Neural cell (in vitro differentiated cells): ENCODE measurements around the gene NINL. TPM values are rescaled to one million over a fixed set of nuclear protein-coding genes. Genes with fewer than 3 reads are reported as not detected.

Source experiments
- H2AFZ ChIP-seq: fragments of 200-600, 300-800 bp; sonication (generic), shearing (Covaris generic); 2 replicates; pipeline ENCODE4 v1.6.0; 2014; ENCODE audit warnings: low read depth, mild to moderate bottlenecking, antibody characterized with exemption, low read length, moderate library complexity
- H3F3A ChIP-seq: fragments of 200-600 bp; shearing (Covaris generic); 2 replicates; pipeline ENCODE4 v1.6.1; 2016; ENCODE audit warnings: mild to moderate bottlenecking, moderate library complexity, mixed read lengths, antibody characterized with exemption, low read length; ENCODE audit not compliant: insufficient read depth, poor library complexity, severe bottlenecking
- H3K27ac ChIP-seq: fragments of 200-600, 300-800 bp; sonication (generic), shearing (Covaris generic); 2 replicates; pipeline ENCODE4 v1.5.1; 2014; ENCODE audit warnings: mild to moderate bottlenecking, low read length, moderate library complexity
- H3K27me3 ChIP-seq: fragments of 300-800, 200-600 bp; sonication (generic), shearing (Covaris generic); 2 replicates; pipeline ENCODE4 v1.6.0; 2014; ENCODE audit warnings: mild to moderate bottlenecking, low read depth, low read length, moderate library complexity; ENCODE audit not compliant: insufficient read depth
- H3K36me3 ChIP-seq: fragments of 300-800, 200-600 bp; sonication (generic), shearing (Covaris generic); 2 replicates; pipeline ENCODE4 v1.5.1; 2014; ENCODE audit warnings: mild to moderate bottlenecking, antibody characterized with exemption, low read length, moderate library complexity; ENCODE audit not compliant: insufficient read depth
- H3K4me2 ChIP-seq: fragments of 300-800, 200-600 bp; sonication (generic), shearing (Covaris generic); 2 replicates; pipeline ENCODE4 v1.6.0; 2014; ENCODE audit warnings: mild to moderate bottlenecking, low read length
- H3K4me3 ChIP-seq: fragments of 300-800, 200-600 bp; sonication (generic), shearing (Covaris generic); 2 replicates; pipeline ENCODE4 v1.5.1; 2014; ENCODE audit warnings: mild to moderate bottlenecking, low read length, moderate library complexity
- H3K79me2 ChIP-seq: fragments of 200-600 bp; shearing (Covaris generic); replicated peaks from 2 replicates; pipeline ENCODE4 v1.6.0; 2014; ENCODE audit warnings: mild to moderate bottlenecking, low read length, moderate library complexity; ENCODE audit not compliant: insufficient read depth
- H3K9ac ChIP-seq: fragments of 300-800, 200-600 bp; sonication (generic), shearing (Covaris generic); 2 replicates; pipeline ENCODE4 v1.6.1; 2016; ENCODE audit warnings: mild to moderate bottlenecking, low read length, mixed read lengths
- H3K9me2 ChIP-seq: fragments of 200-600 bp; shearing (Covaris generic); 2 replicates; pipeline ENCODE4 v1.6.1; 2016; ENCODE audit warnings: mild to moderate bottlenecking, low read length, mixed read lengths; ENCODE audit not compliant: insufficient read depth
- H3K9me3 ChIP-seq: fragments of 200-600, 300-800 bp; sonication (generic), shearing (Covaris generic); 2 replicates; pipeline ENCODE4 v1.6.1; 2016; ENCODE audit warnings: mild to moderate bottlenecking, mixed run types, low read length, moderate library complexity, mixed read lengths
- H4K20me1 ChIP-seq: fragments of 200-600 bp; shearing (Covaris generic); 2 replicates; pipeline ENCODE4 v1.6.1; 2016; ENCODE audit warnings: mild to moderate bottlenecking, mixed run types; ENCODE audit not compliant: insufficient read depth
- EP300 ChIP-seq: fragments of 450-650 bp; conservative IDR thresholded peaks from 2 replicates; pipeline ENCODE4 v1.6.1; 2014; ENCODE audit warnings: antibody characterized with exemption, mild to moderate bottlenecking, moderate library complexity; ENCODE audit not compliant: poor library complexity, severe bottlenecking
- EZH2 ChIP-seq: fragments of 200-600, 300-800 bp; shearing (Covaris generic), sonication (generic); IDR thresholded peaks from 2 replicates; pipeline ENCODE4 v1.6.1; 2014; ENCODE audit warnings: antibody characterized with exemption, low read length, borderline replicate concordance, mild to moderate bottlenecking; ENCODE audit not compliant: insufficient read depth, poor library complexity, severe bottlenecking
- MXI1 ChIP-seq: fragments of 450-650 bp; conservative IDR thresholded peaks from 2 replicates; pipeline ENCODE4 v1.6.1; 2014; ENCODE audit warnings: antibody characterized with exemption, mild to moderate bottlenecking; ENCODE audit not compliant: poor library complexity, severe bottlenecking
- POLR2AphosphoS5 ChIP-seq: IDR thresholded peaks from 2 replicates; pipeline ENCODE4 v1.6.1; 2012
- RAD21 ChIP-seq: fragments of 450-650 bp; conservative IDR thresholded peaks from 2 replicates; pipeline ENCODE4 v1.6.1; 2014; ENCODE audit warnings: antibody characterized with exemption, mild to moderate bottlenecking, moderate library complexity
- REST ChIP-seq: IDR thresholded peaks from 2 replicates; pipeline ENCODE4 v1.6.1; 2012; ENCODE audit warnings: borderline replicate concordance
- SMC3 ChIP-seq: fragments of 450-650 bp; conservative IDR thresholded peaks from 2 replicates; pipeline ENCODE4 v1.6.1; 2014; ENCODE audit warnings: antibody characterized with exemption, mild to moderate bottlenecking, moderate library complexity; ENCODE audit not compliant: poor library complexity
- TAF1 ChIP-seq: IDR thresholded peaks from 2 replicates; pipeline ENCODE4 v1.6.1; 2012; ENCODE audit warnings: low read depth
- polyA plus RNA-seq: library from polyadenylated mRNA; depleted of rRNA; stranded (reverse); fragments of >200 nt; gene quantifications from 2 replicates; pipeline ENCODE4 v1.2.3, GENCODE V29; 2014
- TF ChIP-seq, protein P1 (sequence below): fragments of 450-650 bp; IDR thresholded peaks from 2 replicates; pipeline ENCODE4 v1.5.1; 2014; ENCODE audit warnings: antibody characterized with exemption, mild to moderate bottlenecking, moderate library complexity; ENCODE audit not compliant: poor library complexity, severe bottlenecking

The NINL gene
- polyA plus RNA-seq, 1 donor from 2014 or later = 49.6 TPM

DNA sequence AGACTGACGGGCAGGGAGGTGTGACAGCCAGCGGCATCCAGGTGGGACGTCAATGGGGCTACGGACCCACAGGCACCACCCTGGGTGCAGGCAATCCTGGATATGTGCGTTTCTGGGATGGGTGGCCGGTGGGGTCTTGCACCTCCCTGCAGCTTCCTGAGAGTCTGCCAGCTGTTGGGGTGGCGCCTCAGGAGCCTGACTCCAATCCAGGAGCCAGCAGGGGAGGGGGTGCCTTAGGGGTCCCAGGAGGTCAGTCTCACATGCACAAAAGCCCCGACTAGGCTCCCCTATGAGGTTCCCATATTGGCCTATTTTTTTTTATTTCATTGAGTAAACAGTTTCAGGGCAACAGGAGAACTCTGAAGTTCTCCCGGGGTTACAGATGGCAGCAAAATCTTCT, 104.5 kb downstream of the NINL start:
- Histone ChIP-seq H3K4me2 (no peak overlapping the region), H3K79me2 (no peaks in the 10 kb centered on the region), H3K9me2 (no peaks in the 10 kb centered on the region), H3K4me3 (no peak overlapping the region), H3K27ac (no peak overlapping the region), H2AFZ (no peak overlapping the region), H3F3A (no peaks in the 10 kb centered on the region), H3K9ac (no peak overlapping the region), H3K9me3 (no peaks in the 10 kb centered on the region), H3K27me3 (no peaks in the 10 kb centered on the region), H3K36me3 (no peaks in the 10 kb centered on the region), H4K20me1 (no peaks in the 10 kb centered on the region)
- no peak for TF ChIP-seq SMC3
- TF ChIP-seq TAF1 = no peak
- TF ChIP-seq REST = no peak
- no peak for TF ChIP-seq EP300
- no peak for TF ChIP-seq RAD21
- no peak for TF ChIP-seq MXI1
- no peak for TF ChIP-seq POLR2AphosphoS5
- TF ChIP-seq EZH2 = no peak
- TF ChIP-seq, protein P1, sequence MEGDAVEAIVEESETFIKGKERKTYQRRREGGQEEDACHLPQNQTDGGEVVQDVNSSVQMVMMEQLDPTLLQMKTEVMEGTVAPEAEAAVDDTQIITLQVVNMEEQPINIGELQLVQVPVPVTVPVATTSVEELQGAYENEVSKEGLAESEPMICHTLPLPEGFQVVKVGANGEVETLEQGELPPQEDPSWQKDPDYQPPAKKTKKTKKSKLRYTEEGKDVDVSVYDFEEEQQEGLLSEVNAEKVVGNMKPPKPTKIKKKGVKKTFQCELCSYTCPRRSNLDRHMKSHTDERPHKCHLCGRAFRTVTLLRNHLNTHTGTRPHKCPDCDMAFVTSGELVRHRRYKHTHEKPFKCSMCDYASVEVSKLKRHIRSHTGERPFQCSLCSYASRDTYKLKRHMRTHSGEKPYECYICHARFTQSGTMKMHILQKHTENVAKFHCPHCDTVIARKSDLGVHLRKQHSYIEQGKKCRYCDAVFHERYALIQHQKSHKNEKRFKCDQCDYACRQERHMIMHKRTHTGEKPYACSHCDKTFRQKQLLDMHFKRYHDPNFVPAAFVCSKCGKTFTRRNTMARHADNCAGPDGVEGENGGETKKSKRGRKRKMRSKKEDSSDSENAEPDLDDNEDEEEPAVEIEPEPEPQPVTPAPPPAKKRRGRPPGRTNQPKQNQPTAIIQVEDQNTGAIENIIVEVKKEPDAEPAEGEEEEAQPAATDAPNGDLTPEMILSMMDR = no peak

- Histone ChIP-seq H3K27ac (no peak overlapping the region), H3K9me2 (no peaks in the 10 kb centered on the region), H3K79me2 (no peaks in the 10 kb centered on the region), H3K9ac (no peak overlapping the region), H3F3A (no peaks in the 10 kb centered on the region), H2AFZ (no peak overlapping the region), H3K4me3 (no peak overlapping the region), H3K36me3 (no peaks in the 10 kb centered on the region), H3K27me3 (no peaks in the 10 kb centered on the region), H4K20me1 (no peaks in the 10 kb centered on the region), H3K4me2 (no peak overlapping the region), H3K9me3 (no peaks in the 10 kb centered on the region)
- no peak for TF ChIP-seq POLR2AphosphoS5
- no peak for TF ChIP-seq MXI1
These were observed 105.2 kb downstream of the NINL start for GRCh38 chr20:25480156-25480555.

DNA sequence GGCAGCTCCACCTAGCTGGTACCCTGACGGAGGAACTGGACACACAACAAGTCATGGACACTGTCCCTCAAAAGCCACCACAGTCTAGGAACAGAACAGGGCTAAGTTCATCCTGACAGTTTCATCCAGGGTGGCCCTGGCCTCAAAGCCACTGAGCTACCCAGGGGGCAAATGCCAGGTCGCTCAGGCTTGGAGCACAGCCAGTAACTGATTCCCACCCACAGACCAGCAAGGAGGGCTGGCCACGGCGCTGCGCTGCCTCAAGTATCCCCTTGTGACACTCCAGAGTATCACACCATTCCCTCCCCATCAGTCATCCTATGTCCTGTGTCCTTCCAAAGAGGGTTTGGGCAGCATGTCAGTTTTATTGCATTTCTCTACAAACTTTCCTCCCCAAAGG, 105.7 kb downstream of the NINL start:
- Histone ChIP-seq H2AFZ (no peak overlapping the region), H3K4me3 (no peak overlapping the region), H3K27ac (no peak overlapping the region), H3K36me3 (no peaks in the 10 kb centered on the region), H3K9me3 (no peaks in the 10 kb centered on the region), H3K9ac (no peak overlapping the region), H3K9me2 (no peaks in the 10 kb centered on the region), H3F3A (no peaks in the 10 kb centered on the region), H3K4me2 (no peak overlapping the region), H3K79me2 (no peaks in the 10 kb centered on the region), H4K20me1 (no peaks in the 10 kb centered on the region), H3K27me3 (no peaks in the 10 kb centered on the region)
- TF ChIP-seq REST (no peak), SMC3 (no peak), MXI1 (no peak), POLR2AphosphoS5 (no peak), EZH2 (no peak), RAD21 (no peak), EP300 (no peak), TAF1 (no peak)
- TF ChIP-seq, protein P1 = no peak
